Stomach smooth muscle (tissue), 2 donors: ENCODE results near the gene NGF.

Experiments
- H3K27ac ChIP-seq: one replicate; pipeline ENCODE4 v1.7.0; 2013; ENCODE audit warnings: mild to moderate bottlenecking, low read length, inconsistent platforms
- H3K27me3 ChIP-seq, 2 donors: one replicate each; pipeline ENCODE4 v1.7.0; 2013; ENCODE audit warnings: low read length in 2 of 2; ENCODE audit not compliant: insufficient read depth in 2 of 2, control insufficient read depth in 1 of 2
- H3K36me3 ChIP-seq, 2 donors: one replicate each; pipeline ENCODE4 v1.7.0; 2013; ENCODE audit warnings: low read length in 2 of 2; ENCODE audit not compliant: control insufficient read depth in 2 of 2, insufficient read depth in 2 of 2
- H3K4me1 ChIP-seq: one replicate; pipeline ENCODE4 v1.7.0; 2013; ENCODE audit warnings: low read length; ENCODE audit not compliant: control insufficient read depth, insufficient read depth
- H3K4me3 ChIP-seq, 2 donors: one replicate each; pipeline ENCODE4 v1.7.0; 2013; ENCODE audit warnings: low read length in 2 of 2
- H3K9ac ChIP-seq, 2 donors: one replicate each; pipeline ENCODE4 v1.7.0; 2013; ENCODE audit warnings: low read length in 2 of 2, mild to moderate bottlenecking in 1 of 2
- H3K9me3 ChIP-seq, 2 donors: one replicate each; pipeline ENCODE4 v1.7.0; 2013; ENCODE audit warnings: low read length in 2 of 2; ENCODE audit not compliant: control insufficient read depth in 2 of 2
- donor health status: healthy.
- donor health status: Pancreatic carcinoma.

NGF gene

GRCh38 chr1:115283249-115283648, 54.8 kb downstream of the NGF start:
- no peaks in the 10 kb centered on the region for H3K9me3 ChIP-seq
- H3K4me3 ChIP-seq, result no peak overlapping the region
- no peak overlapping the region for H3K9ac ChIP-seq
- no peaks in the 10 kb centered on the region for H3K27me3 ChIP-seq
- peak overlapping the region; percentile 64 for H3K27ac ChIP-seq
- peaks cover 13% of the 10 kb centered on the region for H3K4me1 ChIP-seq
- no peaks in the 10 kb centered on the region for H3K36me3 ChIP-seq

GRCh38 chr1:115282807-115283208, 55.2 kb downstream of the NGF start:
- no peak overlapping the region for H3K9ac ChIP-seq
- H3K36me3 ChIP-seq, result no peaks in the 10 kb centered on the region
- H3K9me3 ChIP-seq, result no peaks in the 10 kb centered on the region
- peaks cover 13% of the 10 kb centered on the region for H3K4me1 ChIP-seq
- peak overlapping the region; percentile 64 for H3K27ac ChIP-seq
- no peaks in the 10 kb centered on the region for H3K27me3 ChIP-seq
- no peak overlapping the region for H3K4me3 ChIP-seq

- Histone ChIP-seq H3K27me3 (no peaks in the 10 kb centered on the region), H3K27ac (no peak overlapping the region), H3K4me3 (no peak overlapping the region), H3K9me3 (peaks cover 0 to 8% of the 10 kb centered on the region in 2 donors), H3K4me1 (peaks cover 13% of the 10 kb centered on the region), H3K9ac (no peak overlapping the region), H3K36me3 (no peaks in the 10 kb centered on the region)
Measured at GRCh38 chr1:115281143-115281542, 56.9 kb downstream of the NGF start.

- Histone ChIP-seq H3K9ac (no peak overlapping the region), H3K4me1 (peaks cover 11% of the 10 kb centered on the region), H3K9me3 (peaks cover 0 to 8% of the 10 kb centered on the region in 2 donors), H3K27me3 (no peaks in the 10 kb centered on the region), H3K27ac (no peak overlapping the region), H3K36me3 (no peaks in the 10 kb centered on the region), H3K4me3 (no peak overlapping the region)
Measured at GRCh38 chr1:115280064-115280463, 58.0 kb downstream of the NGF start.

GRCh38 chr1:115278211-115278610, 59.8 kb downstream of the NGF start:
- Histone ChIP-seq H3K27ac (no peak overlapping the region), H3K4me3 (no peak overlapping the region)

GRCh38 chr1:115277276-115277675, 60.8 kb downstream of the NGF start:
- H3K36me3 ChIP-seq, result no peaks in the 10 kb centered on the region
- H3K27ac ChIP-seq, result no peak overlapping the region
- peaks cover 0 to 8% of the 10 kb centered on the region in 2 donors for H3K9me3 ChIP-seq
- H3K4me1 ChIP-seq, result no peaks in the 10 kb centered on the region
- H3K27me3 ChIP-seq, result no peaks in the 10 kb centered on the region
- H3K4me3 ChIP-seq, result no peak overlapping the region
- H3K9ac ChIP-seq, result no peak overlapping the region

More at GRCh38 chr1:115278211-115278610, 59.8 kb downstream of the NGF start:
- H3K9me3 ChIP-seq, result peaks cover 0 to 8% of the 10 kb centered on the region in 2 donors
- H3K9ac ChIP-seq, result no peak overlapping the region
- no peaks in the 10 kb centered on the region for H3K36me3 ChIP-seq
- H3K27me3 ChIP-seq, result no peaks in the 10 kb centered on the region
- no peaks in the 10 kb centered on the region for H3K4me1 ChIP-seq

- no peaks in the 10 kb centered on the region for H3K36me3 ChIP-seq
- no peaks in the 10 kb centered on the region for H3K27me3 ChIP-seq
- H3K9ac ChIP-seq, result no peak overlapping the region
- H3K4me1 ChIP-seq, result no peaks in the 10 kb centered on the region
- H3K4me3 ChIP-seq, result no peak overlapping the region
- H3K9me3 ChIP-seq, result peaks cover 0 to 8% of the 10 kb centered on the region in 2 donors
- no peak overlapping the region for H3K27ac ChIP-seq
Measured at GRCh38 chr1:115275216-115275615, 62.8 kb downstream of the NGF start.

GRCh38 chr1:115274467-115274866, 63.6 kb downstream of the NGF start:
- H3K9me3 ChIP-seq, result peaks cover 0 to 8% of the 10 kb centered on the region in 2 donors
- H3K36me3 ChIP-seq, result no peaks in the 10 kb centered on the region
- H3K27ac ChIP-seq, result no peak overlapping the region
- no peaks in the 10 kb centered on the region for H3K4me1 ChIP-seq
- H3K4me3 ChIP-seq, result no peak overlapping the region
- no peak overlapping the region for H3K9ac ChIP-seq
- no peaks in the 10 kb centered on the region for H3K27me3 ChIP-seq

GRCh38 chr1:115266729-115267421, 71.2 kb downstream of the NGF start:
- Histone ChIP-seq H3K27me3 (no peaks in the 10 kb centered on the region), H3K9ac (no peak overlapping the region), H3K4me1 (no peaks in the 10 kb centered on the region), H3K27ac (no peak overlapping the region), H3K36me3 (no peaks in the 10 kb centered on the region), H3K9me3 (no peaks in the 10 kb centered on the region), H3K4me3 (no peak overlapping the region)

GRCh38 chr1:115265099-115265498, 73.0 kb downstream of the NGF start:
- no peaks in the 10 kb centered on the region for H3K27me3 ChIP-seq
- no peaks in the 10 kb centered on the region for H3K9me3 ChIP-seq
- H3K36me3 ChIP-seq, result no peaks in the 10 kb centered on the region
- no peak overlapping the region for H3K9ac ChIP-seq
- H3K4me1 ChIP-seq, result no peaks in the 10 kb centered on the region
- no peak overlapping the region for H3K4me3 ChIP-seq
- H3K27ac ChIP-seq, result no peak overlapping the region

GRCh38 chr1:115262886-115263285, 75.2 kb downstream of the NGF start:
- Histone ChIP-seq H3K4me3 (no peak overlapping the region), H3K4me1 (no peaks in the 10 kb centered on the region), H3K9me3 (peaks cover 6 to 9% of the 10 kb centered on the region in 2 donors), H3K27me3 (no peaks in the 10 kb centered on the region), H3K27ac (no peak overlapping the region), H3K9ac (no peak overlapping the region), H3K36me3 (no peaks in the 10 kb centered on the region)
